ENCODE data around the gene IL22RA1.
A peak's percentile ranks its signal among the peaks of the same experiment; 100 is the strongest.

IL22RA1 gene, protein sequence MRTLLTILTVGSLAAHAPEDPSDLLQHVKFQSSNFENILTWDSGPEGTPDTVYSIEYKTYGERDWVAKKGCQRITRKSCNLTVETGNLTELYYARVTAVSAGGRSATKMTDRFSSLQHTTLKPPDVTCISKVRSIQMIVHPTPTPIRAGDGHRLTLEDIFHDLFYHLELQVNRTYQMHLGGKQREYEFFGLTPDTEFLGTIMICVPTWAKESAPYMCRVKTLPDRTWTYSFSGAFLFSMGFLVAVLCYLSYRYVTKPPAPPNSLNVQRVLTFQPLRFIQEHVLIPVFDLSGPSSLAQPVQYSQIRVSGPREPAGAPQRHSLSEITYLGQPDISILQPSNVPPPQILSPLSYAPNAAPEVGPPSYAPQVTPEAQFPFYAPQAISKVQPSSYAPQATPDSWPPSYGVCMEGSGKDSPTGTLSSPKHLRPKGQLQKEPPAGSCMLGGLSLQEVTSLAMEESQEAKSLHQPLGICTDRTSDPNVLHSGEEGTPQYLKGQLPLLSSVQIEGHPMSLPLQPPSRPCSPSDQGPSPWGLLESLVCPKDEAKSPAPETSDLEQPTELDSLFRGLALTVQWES

DNA sequence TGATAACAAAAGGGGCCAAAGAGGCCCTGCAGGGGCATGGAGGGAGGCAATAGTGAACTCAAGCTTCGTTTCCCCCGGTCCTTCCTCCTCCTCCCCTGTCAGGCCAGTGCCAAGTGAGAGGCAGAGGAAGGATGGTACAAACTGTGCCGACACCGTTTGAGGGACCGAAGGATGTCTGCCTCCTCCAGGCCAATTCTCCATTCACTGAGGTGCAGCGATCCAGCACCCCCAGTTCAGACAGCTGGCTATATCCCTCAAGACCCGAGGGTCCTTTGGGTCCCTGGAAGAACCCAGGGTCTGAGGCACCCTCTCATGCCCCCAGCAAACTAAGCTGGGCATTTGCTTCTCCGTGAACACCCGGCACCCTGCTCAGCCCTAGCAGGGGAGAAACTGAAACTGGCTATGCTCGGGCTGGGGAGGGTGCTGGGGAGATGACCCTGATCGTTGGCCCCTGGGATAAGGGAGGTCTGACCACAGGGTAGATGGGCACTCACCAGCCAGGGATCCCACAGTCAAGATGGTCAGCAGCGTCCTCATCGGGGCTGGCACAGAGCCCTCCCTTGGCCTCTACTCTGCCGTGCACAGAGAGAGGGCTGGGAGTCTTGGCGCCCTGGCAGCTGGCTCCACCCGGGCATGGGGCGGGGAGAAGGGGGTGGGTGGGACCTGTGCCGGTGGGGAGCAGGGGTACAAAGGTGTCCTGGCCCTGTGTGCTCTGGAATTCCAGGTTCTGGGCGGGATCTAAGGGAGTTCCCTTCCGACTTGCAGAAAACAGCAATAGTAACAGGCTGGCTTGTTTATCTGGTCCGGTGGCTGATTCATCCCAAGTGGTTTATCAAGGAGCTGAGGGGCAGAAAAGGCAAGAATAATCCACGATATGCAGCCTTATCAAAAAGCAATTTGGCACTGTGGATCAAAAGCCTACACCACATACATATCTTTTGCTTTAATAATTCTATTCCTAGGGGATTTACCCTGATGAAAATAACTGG lies at the start of gene IL22RA1:
TSS of gene IL22RA1 (minus strand) at position 595 of the 989 bp plus-strand sequence. CDS start at position 537, 58 bp downstream.
- no peak for DNase-seq (ENCODE audit: extremely low read depth in 1 of 2, low read depth in 1 of 2)

DNA sequence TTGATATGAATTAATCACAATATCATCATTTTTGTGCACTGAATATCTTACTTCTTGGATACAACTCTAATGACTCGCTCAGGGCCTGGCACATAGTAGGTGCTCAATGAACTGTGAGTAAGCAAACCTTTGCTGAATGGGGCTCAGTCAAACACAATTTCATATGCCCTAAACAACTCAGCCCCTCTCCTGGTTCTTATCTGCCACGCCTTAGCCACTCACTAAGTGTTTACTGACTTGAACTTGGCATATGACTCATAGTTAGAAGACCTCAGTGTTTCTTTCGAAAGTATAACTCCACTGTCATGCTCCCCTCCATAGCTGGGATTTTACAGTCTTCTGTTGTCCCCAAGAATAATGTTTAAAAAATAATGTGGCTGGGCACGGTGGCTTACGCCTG lies 48.9 kb upstream of the IL22RA1 start:
- DNase-seq (ENCODE audit: extremely low read depth in 1 of 2, low read depth in 1 of 2), result no peak

DNA sequence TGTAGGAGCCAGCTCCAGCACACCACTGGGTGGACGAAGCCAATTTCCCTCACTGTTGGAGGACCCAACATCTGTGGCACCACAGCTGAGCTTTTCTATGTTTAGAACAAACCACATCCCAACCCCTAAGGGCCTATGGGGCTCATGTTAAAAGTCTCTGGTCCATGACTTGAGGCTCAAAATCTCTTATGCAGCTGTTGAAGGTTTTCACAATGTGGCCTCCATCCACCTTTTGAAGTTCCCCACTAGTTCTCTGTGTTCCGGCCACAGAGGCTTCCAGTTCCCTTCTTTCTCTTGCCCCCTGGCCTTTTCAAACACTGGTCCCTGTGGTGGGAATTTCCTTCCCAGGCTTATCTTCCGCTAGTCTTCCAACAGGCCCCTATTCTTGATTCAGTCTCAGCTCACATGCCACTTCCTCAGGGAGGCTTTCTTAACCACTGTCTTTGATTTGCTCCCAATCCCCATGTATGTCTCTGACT lies 48.1 kb upstream of the IL22RA1 start:
- DNase-seq (ENCODE audit: extremely low read depth in 1 of 2, low read depth in 1 of 2), result no peak

DNA sequence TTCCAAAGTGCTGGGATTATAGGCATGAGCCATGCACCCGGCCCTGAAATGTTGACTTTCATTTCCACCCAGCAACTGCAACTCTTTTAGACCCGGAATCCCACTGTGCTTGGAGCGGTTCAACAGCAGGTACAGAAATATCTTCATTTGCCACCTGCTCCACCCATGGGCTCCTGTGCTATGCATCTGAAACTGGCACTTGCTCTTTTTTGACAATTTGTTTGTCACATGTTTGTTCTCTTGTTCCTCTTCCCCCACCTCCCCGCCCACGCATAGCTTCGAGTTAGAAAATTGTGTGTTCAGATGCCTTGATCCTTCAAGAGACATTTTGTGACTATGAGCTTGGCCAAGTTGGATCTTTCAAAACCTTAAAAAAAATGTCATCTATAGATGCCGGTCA lies 46.6 kb upstream of the IL22RA1 start:
- no peak for DNase-seq (ENCODE audit: extremely low read depth in 1 of 2, low read depth in 1 of 2)

DNA sequence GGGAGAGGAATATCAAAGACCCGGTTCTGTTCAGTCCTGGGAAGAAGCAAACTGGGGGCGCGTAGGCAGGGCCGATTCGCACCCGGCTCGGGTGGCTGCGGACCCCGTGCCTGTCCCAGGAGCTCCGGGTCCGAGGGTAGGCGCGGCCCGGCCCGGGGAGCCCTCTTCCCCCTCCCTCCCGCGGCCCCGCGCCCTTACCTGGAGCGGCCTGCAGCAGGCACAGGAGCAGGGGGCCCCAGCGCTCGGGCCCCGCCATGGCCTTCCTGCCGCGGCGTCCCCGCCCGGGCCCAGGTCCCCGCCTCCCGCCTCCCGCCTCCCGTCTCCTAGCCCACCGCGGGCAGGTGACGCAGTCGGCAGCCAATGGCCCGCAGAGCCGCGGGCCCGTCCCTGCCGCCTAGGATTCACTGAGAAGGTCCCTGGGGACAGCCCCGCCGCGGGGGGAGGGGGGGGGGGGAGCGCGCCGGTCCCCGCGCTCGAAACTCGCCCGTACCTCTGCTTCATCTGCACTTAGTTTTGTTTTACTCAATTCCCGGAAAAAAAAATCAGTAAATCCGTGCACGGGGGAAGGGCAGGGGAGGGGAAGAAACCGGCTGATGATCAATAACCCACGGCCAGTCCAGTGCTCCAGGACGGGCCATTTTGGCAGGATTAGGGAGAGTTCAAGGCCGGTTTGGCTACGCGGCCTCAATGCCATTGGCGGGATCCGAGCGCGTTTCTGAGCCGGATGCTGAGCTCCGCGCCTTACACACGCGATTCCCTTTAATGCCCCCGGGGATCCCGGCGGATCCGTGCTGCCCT lies 44.3 kb upstream of the IL22RA1 start, which contains the start of gene IFNLR1:
TSS of gene IFNLR1 (minus strand) at position 297 of the 798 bp plus-strand sequence. CDS start at position 256, 41 bp downstream.
- peak; percentile 66 to 70 for DNase-seq (ENCODE audit: extremely low read depth in 1 of 2, low read depth in 1 of 2)

DNA sequence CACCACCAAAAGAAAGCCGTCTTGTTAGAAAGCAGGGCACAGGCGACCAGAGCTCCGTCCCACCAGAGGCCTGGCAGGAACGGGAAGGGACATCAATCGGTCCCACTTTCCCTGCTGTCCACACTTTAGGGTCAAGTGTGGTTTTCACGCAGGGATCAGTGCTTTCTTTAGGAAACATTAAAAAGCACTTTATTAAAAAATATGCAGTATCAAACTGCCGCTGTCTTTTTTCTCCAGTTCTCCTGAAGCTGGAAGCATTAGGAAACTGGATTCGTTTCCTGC lies 43.7 kb upstream of the IL22RA1 start:
- DNase-seq (ENCODE audit: extremely low read depth in 1 of 2, low read depth in 1 of 2), result no peak

DNA sequence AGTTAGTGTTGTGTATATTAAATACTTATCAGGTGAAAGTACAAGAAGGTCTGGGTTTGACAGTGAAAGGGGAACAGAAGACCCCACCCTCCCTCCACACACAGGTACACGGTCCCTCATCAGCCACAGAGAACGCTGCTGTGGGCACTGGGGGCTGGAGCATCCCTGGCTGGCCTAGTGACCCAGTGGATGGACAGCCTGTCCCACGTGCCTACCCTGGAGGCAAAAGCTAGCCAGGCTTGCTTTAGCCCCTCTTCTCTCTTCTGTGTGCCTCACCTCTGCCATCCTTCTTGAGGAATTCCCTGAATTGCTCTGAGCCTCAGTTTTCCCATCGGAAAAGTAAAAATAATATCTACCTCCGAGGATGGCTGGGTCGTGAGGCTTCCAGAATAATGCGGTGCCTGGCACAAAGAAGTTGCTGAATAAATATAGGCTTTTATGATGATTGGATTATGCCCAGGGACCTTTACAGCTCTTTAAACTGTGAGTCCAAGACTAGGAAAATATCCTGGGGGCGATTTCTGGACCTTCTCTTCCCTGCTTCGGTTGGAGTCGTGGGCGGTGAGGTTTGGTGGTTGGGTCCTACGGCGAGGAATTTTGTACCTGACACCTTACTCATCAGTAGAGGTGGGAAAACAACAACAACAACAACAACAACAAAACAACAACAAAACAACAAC lies 43.2 kb upstream of the IL22RA1 start:
- DNase-seq (ENCODE audit: extremely low read depth in 1 of 2, low read depth in 1 of 2), result no peak

DNA sequence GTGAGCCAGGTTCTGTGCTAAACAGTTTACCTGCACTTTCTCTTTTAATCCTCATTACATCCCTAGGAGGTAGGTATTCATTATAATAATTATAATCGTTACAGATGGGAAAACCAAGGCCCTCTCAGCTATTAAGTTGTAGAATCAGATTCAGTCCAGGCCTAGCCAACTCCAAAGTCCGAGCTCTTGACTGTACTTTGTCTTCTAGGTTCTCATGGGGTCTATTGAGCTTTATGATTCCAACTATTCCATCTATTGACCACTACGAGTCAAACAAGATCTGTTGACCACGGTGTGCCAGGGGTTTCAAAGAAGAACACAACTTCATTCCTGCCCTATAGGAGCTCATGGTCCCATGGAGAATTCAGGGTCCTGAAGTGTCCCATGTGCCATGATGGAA lies 42.1 kb upstream of the IL22RA1 start:
- DNase-seq (ENCODE audit: extremely low read depth in 1 of 2, low read depth in 1 of 2), result no peak

DNA sequence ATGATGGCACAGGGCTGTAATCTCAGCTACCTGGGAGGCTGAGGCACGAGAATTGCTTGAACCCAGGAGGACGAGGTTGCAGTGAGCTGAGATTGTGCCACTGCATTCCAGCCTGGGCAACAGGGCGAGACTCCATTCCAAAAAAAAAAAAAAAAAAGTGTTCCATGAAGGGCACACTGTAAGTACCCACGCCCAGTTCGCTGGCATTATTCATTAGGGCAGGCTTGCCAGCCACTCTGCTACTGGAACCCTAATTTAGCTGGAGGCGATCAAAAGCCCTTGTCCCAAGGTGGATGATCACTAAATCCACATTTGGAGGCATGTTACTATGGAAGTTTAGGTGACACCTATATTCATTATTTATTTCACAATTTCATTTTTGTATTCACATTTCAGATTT lies 39.1 kb upstream of the IL22RA1 start:
- no peak for DNase-seq (ENCODE audit: extremely low read depth in 1 of 2, low read depth in 1 of 2)

DNA sequence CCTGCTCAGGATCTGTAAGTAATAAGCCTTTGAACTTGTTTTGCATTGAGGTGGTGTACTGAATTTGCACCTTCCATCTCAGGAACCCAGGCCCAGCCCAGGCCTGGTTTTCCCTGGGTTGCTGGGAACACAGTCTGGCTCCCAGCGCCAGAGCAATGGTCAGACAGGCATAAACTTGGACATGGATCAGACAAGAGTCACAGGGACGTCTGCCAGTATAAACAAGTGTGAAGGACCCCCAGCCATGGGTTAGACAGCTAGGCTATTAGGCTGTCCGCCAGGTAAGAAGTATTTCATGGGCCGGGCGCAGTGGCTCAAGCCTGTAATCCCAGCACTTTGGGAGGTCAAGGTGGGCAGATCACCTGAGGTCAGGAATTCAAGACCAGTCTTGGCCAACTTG lies 38.7 kb upstream of the IL22RA1 start:
- no peak for DNase-seq (ENCODE audit: extremely low read depth in 1 of 2, low read depth in 1 of 2)

DNA sequence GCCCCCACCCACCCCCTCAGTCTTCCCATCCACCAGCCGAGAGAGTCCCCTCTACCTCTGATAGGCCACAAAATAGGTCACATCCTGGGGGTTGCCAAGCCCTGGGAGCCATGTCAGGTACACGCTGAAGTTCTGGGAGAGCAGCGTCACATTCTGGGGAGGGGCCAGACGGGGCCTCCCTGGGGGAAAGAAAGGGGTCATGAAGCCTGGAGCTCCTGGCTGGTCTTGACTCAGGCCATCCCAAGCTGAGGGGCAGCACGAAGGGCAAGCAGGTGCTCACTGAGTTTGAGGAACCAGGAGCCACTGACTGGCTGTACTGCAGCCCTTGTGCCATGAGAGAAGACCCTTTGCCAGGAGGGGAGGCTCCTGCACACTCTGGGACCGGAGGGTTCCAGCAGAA lies 37.7 kb upstream of the IL22RA1 start:
- DNase-seq (ENCODE audit: extremely low read depth in 1 of 2, low read depth in 1 of 2), result no peak

DNA sequence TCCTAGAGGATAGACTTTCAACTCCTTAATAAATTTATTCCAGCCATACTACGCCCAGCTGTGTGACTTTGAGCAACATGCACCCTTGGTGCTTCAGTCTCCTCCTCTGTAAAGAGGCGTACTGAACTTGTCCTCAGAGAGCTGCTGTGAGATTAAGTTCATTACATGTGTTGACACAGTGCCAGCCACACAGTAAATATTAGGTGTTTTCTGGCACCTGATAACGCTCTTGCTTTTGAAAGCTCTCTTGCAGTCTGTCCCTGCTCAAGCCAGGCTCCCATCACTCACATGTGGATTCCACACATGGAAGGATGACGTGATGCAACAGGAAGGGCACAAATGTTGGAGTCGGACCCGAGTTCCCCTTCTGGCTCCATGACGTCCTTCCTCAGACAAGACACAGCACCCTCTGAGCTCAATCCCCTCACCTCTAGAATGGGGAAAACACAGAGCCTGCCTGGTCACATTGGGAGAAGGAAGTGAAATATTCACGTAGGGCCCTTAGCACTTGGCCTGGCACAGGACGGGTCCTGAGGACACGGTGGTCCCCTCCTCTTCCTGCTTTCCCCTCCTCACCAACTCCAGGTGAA lies 36.4 kb upstream of the IL22RA1 start:
- DNase-seq (ENCODE audit: extremely low read depth in 1 of 2, low read depth in 1 of 2), result no peak

DNA sequence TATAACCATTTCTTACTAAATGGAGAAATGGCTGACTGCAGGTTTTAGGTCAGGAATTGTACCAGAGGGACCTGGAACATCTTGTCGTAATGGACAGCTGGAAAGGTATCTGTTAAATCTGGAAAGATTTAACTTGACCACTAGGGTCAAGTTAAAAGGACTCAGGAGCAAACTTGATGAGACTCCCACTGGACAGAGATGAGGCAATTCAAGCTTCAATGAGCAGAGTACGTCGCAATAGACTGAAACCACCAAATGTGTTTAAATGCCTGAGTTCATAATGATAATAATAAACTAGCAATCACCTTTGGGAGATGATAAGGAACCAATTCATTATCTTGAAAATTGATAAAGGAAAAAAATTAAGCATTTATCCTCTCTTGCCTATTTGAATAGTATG lies 35.5 kb upstream of the IL22RA1 start:
- no peak for DNase-seq (ENCODE audit: extremely low read depth in 1 of 2, low read depth in 1 of 2)

DNA sequence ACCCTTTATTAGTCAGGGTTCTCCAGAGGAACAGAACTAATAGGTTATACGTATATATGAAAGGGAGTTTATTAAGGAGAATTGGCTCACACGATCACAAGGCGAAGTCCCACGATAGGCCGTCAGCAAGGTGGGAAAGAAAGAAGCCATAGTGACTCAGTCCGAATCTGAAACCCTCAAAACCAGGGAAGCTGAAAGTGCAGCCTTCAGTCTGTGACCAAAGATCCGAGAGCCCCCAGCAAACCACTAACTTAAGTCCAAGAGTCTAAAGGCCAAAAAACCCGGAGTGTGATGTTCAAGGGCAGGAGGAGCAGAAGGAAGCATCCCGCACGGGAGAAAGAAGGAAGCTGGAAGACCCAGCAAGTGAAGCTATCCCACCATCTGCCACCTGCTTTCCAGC lies 34.2 kb upstream of the IL22RA1 start:
- no peak for DNase-seq (ENCODE audit: extremely low read depth in 1 of 2, low read depth in 1 of 2)

DNA sequence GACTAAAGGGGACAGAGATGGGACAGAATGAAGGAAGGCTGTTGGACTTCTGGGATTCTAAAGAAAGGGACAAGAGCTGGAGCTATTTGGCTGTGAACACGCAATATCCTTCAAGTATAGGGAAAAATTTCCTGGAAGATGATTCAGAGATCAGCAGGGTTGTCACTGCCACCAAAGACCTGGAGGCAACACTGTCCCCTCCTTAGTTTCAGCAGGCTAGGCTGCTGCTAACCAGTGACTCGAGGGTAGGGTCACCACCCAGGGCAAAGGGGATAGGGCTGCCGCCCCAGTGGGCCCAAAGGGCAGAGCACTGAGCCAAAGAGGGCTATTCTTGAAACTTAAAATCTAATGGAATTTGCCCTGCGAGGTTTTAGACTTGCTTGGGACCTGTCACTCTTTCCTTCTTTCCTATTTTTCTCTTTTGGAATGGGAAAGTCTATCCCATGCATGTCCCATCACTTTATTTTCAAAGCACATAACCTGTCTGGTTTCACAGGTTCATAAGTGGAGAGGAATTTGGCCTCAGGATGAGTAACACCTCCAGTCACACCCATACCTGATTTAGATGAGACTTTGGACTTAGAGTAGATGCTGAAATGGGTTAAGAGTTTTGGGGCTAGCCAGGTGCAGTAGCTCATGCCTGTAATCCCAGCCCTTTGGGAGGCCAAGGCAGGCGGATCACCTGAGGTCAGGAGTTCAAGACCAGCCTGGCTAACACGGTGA lies 32.3 kb upstream of the IL22RA1 start:
- DNase-seq (ENCODE audit: extremely low read depth in 1 of 2, low read depth in 1 of 2), result no peak

DNA sequence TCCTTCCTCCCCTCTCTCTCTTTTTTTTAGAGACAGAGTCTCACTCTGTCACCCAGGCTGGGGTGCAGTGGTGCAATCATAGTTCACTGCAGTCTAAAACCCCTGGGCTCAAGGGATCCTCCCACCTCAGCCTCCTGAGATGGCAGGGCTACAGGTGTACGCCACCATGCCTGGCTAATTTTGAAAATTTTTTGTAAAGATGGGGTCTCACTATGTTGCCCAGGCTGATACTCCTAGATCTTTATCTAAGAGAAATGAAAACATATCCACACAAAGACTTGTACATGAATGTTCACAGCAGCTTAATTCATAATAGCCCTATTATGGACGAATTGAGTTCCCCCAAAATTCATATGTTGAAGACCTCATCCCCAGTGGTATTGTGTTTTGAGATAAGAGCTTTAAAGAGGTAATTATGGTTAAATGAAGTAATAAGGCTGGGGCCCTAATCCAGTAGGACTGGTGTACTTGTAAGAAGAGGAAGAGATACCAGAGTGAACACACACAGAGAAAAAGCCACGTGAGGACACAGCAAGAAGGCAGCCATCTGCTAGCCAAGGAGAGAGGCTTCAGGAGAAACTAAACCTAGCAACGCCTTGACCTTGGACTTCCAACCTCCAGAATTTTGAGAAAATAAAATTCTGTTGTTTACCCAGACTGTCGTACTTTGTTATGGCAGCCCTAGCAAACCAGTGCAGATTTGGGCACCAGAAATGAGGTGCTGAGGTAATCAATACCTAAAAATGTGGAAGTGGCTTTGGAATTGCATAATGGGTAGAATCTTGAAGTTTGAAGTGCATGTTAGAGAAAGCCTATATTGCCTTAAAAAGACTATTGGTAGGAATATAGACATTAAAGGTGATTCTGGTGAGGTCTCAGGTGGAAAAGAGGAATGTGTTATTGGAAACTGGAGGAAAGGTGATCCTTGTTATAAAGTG lies 31.0 kb upstream of the IL22RA1 start:
- no peak for DNase-seq (ENCODE audit: extremely low read depth in 1 of 2, low read depth in 1 of 2)

DNA sequence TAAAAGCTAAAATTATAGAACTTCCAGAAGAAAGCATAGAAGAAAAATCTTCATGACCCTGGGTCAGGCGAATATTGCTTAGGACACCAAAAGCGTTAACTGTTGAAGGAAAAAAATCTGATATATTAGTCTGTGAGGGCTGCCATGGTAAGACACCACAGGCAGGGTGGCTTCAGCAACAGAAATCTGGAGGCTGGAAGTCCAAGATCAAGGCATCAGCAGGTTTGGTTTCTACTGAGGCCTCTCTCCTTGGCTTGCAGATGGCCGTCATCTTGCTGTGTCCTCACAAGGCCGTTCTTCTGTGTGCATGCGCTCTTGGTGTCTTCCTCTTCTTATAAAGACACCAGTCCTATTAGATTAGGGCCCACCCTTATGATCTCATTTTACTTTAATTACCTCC lies 29.7 kb upstream of the IL22RA1 start:
- no peak for DNase-seq (ENCODE audit: extremely low read depth in 1 of 2, low read depth in 1 of 2)

DNA sequence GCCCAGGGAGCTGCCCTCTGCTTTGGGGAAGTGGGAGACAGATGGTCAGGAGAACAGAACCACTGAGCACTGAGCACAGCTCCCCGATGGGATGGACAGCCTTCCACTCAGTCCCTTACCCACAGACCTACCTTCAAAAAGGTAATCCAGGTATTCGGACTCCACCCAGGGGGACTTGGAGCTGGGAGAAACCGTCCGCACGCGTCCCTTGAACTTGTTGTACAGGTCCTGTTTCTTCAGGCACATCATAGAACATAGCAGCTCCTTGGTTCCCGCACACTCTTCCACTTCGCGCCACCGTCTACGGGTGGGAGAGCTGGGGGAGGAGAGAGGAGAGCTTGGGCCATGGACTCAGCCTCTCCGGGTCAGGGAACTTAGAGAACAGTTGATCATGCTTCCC lies 26.3 kb upstream of the IL22RA1 start:
- no peak for DNase-seq (ENCODE audit: extremely low read depth in 1 of 2, low read depth in 1 of 2)

Data from stimulated activated CD8-positive, alpha-beta memory T cell treated with anti-CD3 and anti-CD28 coated beads, Interleukin-7, amount 100 ng/mL, for 48 hours (primary cell).